DMS114 treated with DMSO at 0.1 percent for 48 hours (cell line): Measurements from ENCODE around the gene BMP2.

ENCODE experiments used
- DNase-seq: peaks from one replicate; lab custom pipeline; 2025; ENCODE audit not compliant: unreplicated experiment; lab: John Stamatoyannopoulos, UW

BMP2 gene

DNA sequence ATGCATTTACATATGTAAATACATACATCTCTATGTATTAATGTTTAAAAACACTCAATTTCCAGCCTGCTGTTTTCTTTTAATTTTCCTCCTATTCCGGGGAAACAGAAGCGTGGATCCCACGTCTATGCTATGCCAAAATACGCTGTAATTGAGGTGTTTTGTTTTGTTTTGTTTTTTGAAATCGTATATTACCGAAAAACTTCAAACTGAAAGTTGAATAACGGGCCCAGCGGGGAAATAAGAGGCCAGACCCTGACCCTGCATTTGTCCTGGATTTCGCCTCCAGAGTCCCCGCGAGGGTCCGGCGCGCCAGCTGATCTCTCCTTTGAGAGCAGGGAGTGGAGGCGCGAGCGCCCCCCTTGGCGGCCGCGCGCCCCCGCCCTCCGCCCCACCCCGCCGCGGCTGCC is 355 bp upstream of the BMP2 start:
- DNase-seq: no peak

DNA sequence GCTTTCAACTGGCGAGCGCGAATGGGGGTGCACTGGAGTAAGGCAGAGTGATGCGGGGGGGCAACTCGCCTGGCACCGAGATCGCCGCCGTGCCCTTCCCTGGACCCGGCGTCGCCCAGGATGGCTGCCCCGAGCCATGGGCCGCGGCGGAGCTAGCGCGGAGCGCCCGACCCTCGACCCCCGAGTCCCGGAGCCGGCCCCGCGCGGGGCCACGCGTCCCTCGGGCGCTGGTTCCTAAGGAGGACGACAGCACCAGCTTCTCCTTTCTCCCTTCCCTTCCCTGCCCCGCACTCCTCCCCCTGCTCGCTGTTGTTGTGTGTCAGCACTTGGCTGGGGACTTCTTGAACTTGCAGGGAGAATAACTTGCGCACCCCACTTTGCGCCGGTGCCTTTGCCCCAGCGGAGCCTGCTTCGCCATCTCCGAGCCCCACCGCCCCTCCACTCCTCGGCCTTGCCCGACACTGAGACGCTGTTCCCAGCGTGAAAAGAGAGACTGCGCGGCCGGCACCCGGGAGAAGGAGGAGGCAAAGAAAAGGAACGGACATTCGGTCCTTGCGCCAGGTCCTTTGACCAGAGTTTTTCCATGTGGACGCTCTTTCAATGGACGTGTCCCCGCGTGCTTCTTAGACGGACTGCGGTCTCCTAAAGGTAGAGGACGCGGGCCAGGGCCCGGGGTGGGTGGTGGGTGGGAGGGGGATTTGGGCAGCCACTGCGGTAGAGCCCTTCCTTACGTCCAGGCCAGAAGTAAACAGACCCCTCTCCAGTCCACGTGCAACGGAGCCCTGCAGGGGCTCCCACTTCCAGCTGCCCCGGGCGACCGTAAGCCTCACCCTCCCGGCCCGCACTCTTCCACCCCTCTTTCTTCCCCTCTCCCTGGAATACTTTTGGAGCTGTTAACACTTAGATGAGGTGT is 998 bp downstream of the BMP2 start:
- no peak for DNase-seq

DNA sequence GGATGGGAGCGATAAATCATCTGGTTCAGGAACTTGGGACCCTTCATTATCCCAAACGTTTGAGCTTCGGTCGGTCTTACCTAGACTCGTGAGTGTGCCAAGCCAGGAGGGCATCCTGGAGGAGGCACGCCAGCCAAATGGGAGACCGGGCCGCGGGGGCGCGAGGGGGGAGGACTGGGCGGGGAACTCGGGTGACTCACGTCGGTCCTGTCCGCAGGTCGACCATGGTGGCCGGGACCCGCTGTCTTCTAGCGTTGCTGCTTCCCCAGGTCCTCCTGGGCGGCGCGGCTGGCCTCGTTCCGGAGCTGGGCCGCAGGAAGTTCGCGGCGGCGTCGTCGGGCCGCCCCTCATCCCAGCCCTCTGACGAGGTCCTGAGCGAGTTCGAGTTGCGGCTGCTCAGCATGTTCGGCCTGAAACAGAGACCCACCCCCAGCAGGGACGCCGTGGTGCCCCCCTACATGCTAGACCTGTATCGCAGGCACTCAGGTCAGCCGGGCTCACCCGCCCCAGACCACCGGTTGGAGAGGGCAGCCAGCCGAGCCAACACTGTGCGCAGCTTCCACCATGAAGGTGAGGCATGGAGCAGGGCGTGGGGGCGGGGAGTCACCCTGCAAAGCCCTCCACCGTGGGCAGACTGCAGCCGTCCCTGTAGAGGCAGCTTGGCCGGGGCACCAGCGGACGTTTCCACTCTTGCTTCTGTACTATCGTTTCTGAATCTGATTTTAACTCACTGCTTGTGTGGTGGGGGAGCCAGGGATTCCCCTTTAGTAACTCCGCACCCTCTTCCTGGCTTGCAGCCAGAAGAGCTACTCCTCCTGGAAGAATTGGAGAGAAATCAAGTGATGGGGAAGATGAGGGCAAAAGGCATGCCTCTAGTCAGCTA is 2.7 kb downstream of the BMP2 start:
- no peak for DNase-seq

DNA sequence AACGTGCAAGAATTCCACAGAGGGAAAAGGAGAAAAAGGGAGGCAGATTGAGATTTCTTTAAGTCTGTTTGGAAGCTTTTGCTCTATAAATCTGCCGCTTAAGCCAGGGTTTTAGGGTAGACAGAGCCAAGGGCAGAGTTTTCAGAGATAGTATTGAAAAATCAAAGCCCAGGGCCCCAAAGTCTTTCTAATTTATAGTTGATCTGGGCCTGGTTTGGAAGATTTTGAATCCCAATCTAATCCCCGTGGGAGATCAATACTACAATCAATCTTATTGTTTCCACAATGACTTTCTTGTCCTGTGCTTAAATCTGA is 3.3 kb downstream of the BMP2 start:
- DNase-seq: no peak

DNA sequence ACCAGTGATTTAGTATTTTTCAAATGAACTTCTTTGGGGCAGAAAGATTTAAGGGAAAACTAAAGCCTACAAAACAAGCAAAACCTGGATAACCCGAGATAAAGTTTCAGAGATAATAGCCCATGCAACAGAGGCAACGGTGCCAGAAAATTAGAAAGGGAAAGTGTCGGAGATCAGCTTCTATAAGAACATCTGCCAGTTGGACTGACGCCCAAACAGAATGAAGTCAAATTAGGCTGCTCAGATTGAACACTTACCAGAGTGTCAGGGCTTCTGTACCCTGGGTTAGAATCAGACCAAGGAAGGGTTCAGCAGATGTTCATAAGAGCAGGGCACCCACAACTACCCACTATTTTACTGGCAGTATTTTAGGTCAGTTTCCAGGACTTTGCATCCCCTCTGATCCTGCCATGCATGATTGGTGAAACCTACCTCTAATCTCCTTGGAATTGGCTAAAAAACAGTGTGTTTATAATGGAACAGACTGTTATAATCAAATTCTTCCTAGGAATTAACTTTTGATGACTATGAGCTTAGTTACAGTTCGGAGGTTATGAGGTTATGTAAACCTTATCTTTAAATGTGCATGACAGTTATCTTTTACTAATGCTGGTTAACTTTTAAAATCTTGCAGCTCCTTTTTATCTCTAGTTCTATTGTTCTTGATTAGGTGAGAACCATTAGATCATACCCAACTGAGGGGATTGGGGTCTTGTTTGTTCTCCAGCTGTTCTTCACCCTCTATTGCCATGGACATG is 13.1 kb downstream of the BMP2 start:
- DNase-seq: no peak

DNA sequence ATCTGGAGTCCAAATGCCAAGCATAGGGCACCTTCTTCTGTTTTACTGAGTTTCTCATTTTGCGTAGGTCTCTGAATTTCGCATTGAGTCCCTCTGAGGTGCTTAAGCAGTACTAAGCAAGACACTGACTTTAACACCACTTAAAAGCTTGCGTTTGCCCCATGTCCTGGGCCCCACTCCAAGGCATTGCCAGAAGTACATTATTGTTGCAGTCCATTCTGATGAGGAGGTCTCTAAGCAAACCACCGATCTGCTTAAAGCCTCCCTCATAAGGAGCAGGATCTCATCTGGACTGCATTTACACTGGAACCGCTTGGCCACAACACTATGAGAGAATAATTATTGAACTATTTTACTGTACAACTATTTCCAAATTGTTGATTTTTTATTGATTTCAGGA is 16.3 kb downstream of the BMP2 start:
- DNase-seq: no peak

DNA sequence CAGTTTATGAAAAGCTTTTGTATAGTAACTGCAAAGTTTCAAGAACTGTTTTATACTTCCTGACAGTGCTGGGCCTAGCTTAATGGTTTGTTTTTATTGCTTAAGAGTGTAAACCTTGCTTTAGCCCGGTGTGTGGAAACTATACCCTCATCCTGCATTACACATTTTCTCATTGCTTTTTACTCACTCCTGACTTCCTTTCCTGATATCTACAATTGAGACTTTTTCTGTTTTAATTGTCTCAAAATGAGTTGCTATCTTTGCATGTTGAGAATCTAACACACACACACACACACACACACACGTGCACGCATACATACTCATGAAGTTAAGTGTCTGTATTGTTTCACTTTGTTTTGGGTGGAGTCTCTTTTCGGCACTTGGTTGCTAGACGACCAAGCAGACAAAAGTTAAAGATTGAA is 16.7 kb downstream of the BMP2 start:
- DNase-seq: no peak

DNA sequence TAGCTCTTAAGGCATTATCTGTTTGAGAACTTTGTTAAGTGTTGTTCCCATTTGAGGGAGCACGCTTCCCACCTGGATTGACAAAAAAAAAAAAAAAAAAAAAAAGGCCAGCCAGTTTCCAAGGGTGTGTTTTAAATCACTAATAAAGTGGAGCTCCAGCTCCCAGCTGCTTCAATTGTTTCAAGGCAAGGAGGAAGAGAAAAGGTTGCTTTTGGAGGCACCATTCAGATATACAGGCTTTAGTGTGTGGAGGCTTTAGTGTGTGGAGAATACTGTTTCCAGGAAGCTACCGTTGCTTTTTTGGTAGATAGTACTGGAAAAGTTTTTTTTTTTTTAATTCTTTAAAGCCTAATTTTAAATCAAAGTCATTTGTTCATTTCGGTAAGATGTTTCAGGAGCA is 17.3 kb downstream of the BMP2 start:
- DNase-seq: no peak

DNA sequence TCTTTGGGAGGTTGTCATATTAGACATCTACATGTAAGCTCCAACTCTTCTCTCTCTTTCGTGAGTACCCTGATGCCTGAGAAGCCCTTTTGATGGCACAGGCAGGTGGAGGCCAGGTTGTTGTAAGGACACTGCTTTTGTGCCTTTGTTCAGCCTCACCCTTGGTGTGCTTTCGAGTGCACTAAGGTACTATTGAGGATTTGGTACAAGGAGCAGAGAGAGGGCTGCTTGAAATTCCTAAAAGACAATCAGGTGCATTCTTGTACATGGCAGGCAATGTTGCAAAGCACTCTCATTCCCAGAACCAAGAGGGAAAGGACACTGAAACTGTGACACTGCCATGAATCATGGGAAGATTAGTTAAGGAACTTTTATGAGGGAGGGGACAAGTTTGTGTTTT is 19.1 kb downstream of the BMP2 start:
- DNase-seq: no peak

DNA sequence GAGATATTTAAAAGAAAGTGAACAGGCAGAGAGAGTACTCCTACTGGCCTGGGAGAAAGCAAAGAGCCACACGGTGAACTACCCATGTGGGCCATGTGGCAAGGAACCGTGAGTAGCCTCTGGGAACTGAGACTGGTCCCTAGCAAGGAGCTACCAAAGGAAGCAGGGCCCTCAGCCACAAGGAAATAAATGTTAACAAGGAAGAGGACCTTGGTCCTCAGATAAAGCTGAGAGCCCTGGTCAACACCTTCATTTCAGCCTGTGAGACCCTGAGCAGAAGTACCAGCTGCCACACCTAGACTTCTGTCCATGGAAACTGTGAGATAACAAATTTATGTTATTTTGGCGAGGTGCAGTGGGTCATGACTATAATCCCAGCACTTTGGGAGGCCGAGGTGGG is 25.3 kb downstream of the BMP2 start:
- no peak for DNase-seq

DNA sequence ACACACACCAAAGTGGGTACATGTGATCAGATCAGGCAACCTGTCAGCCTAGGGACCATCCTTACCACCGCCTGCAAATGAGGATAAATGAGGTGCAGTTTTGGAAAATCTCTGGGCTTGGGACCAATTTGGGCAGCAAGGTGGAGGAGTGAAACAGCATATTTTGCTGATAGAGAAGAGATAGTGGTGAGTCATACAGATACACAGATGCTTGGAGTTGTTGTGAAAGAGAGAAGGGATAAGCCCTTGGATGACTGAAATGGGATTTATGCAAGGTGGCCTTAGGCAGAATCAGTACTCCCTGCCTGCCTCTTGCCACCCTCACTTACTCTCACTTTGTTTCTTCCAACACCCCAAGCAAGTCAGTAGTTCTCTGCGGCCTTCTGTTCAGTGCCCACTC is 34.7 kb downstream of the BMP2 start:
- no peak for DNase-seq

DNA sequence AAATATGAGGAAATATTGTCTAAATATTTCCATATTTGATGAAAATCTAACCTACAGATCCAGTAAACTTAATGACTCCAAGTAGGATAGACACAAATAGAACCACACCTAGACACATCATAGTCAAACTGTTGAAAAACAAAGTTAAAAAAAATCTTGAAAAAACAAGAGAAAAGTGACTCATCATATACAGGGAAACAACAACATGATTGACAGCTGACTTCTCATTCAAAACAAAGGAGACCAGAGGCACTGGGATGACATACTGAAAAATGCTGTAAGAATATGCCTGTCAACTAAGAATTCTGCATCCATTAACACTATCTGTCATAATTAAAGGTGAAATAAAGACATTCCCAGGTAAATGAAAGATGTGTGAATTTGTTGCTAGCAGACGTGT is 38.8 kb downstream of the BMP2 start:
- no peak for DNase-seq

DNA sequence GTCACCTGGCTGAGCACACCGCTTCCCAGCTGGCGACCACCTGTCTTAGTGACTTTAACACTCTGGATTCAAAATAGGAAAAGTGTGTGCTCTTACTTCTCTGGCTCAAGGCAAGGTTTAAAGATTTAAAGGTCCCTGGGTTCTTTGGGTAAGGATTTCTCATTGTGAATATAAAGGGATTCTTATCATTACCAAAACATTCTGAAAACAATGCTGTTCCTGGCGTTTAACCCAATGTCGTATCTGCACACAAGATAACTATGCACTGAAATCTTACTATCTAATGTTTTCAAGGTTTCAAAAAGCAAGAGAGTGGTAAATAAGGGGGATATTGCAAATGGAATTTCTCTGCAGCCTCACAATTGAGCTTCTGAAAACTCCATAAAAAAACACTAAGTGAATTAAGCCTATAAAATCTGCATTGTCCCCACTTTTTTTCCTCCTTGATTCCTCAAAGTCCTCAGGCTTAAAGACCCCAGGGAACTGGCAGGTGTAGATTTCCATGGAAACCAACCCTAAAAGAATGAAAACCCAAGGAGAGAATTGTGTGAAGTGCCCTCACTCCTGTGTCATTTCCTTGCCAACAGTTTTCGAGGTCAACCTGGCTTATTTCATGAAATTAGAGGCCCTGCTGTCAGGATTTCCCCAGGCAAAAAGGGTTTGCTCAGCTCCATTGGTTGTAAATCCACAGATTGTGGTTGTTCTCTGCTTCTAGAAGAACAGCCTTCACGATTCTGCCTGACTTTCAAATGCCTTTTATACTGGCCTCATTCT is 44.0 kb downstream of the BMP2 start:
- no peak for DNase-seq

DNA sequence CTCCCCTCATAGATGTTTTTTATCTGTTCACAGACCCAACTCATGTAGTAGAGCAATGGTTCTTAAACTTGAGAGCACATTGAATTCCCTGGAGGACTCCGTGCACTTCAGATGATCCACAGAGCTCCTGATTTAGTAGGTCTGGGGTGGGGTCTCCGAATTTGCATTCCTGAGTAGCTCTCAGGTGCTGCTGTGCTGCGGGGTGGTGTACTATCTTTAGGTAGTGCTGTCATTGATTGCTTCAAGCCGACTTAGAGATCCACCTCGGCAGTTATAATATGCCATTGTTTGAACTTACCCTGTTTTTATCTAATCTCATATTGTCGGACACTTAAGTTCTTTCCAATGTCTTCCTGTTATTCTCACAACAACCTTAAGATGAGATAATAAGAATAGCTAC is 45.0 kb downstream of the BMP2 start:
- no peak for DNase-seq

DNA sequence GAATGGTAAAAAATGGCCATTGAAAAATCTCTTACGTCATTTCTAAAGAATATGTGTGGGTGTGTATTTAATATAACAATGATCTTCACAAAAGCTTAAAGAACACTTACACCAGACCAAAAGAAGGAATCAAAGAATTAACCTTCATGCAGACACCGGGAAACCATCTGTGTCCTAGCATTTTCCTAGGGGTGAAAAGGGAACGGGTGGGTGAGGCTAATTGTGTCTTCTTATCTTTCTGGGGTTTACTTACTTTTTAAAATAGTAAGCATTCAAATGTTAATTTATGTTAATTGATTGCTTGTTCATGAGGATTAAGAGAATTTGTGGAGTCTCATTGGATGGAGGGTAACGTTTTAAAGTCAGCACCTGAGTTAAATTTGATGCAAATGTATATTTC is 47.5 kb downstream of the BMP2 start:
- no peak for DNase-seq

DNA sequence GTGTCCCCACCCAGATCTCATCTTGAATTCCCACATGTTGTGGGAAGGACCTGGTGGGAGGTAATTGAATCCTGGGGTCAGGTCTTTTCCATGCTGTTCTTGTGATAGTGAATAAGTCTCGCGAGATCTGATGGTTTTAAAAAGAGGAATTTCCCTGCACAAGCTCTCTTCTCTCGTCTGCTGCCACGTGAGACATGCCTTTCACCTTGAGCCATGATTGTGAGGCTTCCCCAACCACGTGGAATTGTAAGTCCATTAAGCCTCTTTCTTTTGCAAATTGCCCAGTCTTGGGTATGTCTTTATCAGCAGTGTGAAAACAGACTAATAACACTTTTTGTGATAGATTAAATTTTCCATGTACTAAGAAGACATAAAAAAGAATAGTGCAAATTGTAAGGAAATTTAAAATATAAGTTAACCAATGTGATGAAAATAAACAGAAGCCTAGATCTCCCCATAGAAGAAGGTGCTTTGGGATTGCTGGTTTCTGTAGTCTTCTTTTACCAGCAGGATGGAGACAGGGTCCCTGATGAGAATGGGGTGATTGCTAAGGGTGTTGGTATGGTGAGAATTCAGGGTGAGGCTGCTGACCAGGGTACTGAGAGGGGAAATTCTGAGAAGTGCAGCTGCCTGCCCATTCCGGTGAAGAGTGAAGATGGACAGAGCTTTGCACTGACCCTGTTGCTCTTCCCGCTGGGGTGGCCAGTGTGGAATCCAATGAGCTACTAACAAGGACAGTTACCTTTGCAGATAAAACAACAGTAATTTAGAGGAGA is 50.7 kb downstream of the BMP2 start:
- no peak for DNase-seq

DNA sequence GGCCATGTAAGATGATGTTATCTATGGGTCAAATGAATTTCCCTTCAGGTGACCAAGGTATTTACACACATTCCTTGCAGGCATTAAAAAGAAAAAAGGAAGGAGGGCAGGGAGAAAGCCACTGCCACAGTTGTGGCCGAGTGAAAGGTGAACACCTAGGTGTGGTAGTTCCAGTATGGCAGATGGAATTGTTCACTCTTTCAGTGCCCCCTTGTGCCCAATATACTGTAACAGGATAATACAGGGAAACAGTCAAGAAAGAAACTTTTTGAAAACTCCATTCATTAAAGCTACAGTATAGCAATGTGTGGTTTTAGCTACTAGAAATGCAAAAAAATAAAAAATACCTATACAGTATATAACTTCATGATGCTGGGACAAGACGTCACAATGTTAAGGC is 52.1 kb downstream of the BMP2 start:
- no peak for DNase-seq

DNA sequence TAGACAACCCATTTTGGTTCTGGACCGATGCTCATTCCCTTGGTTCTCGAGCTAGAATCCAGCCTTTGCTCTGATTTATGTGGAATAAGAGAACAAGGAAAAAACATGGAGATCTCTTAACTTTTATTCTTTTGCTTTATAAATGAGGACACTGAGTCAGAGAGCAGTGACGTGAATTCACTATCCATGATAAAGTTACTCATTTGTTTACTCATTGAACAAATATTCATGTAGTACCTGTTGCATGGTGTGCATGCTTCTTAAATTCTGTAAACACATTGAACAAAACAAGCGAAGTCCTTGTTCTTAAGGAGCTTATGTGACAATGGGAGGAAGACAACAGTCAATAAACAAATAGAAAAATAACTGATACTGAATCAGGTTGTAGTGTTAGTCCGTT is 56.9 kb downstream of the BMP2 start:
- no peak for DNase-seq

DNA sequence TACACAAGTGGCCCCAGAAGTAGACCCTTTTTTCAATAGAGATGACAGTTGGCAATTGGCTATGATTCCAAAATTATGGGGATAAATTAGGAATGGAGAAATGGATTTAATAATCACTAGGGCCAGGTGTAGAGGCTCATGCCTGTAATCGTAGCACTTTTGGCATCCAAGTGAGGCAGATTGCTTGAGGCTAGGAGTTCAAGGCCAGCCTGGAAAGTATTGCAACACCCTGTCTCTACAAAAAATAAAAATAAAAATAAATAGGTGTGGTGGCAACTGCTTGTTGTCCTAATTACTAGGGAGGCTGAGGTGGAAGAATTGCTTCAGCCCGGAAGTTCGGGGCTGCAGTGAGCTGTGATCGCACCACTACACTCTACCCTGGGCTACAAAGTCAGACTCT is 60.0 kb downstream of the BMP2 start:
- DNase-seq: no peak

DNA sequence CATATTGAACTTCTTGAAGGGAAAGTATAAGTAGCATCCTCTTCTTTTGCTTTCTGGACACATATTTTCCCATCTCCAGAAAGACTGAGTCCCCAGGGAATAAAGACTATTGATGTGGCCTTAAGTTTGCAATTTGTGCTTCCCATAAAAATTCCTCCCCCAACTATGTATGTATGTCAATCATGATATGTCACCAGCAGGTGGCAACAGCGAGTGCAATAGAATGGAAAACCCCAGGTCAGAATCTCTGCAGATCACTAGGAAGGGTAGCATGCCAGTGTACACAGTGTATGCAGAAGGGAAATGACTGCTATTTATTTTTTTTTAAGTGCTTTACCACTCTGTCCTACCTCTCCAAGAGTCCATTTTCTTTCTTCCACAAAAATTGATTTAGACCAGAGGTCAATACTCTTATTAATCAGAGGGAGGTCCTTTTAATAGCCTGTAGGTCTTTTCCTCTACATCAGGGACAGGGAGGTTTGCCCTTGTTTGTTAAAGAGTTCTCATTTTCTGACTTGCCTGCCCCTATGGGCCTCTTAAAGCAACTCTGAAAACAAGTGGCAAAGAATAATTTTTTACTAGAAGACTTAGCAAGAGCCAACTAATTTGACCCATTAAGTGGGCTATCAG is 61.4 kb downstream of the BMP2 start:
- no peak for DNase-seq
